ENCODE results near the gene HRH3.

The HRH3 gene

GRCh38 chr20:62220666-62221568 lies 839 bp upstream of the HRH3 start:
- Histone ChIP-seq H3K4me3 (ENCODE audit: low read length) (no peak overlapping the region), H3K9ac (ENCODE audit: low read length) (no peak overlapping the region), H3K36me3 (ENCODE audit: control insufficient read depth, insufficient read depth, low read length, severe bottlenecking) (no peaks in the 10 kb centered on the region), H3K27me3 (replicated peaks; ENCODE audit: control insufficient read depth, insufficient read depth, low read length) (peaks cover 76% of the 10 kb centered on the region), H3K4me1 (ENCODE audit: control insufficient read depth, insufficient read depth, low read length) (no peaks in the 10 kb centered on the region), H3K9me3 (ENCODE audit: control insufficient read depth, low read length) (no peaks in the 10 kb centered on the region)
- no peak for DNase-seq (ENCODE audit: low read depth)

- peaks cover 77% of the 10 kb centered on the region for H3K27me3 ChIP-seq (replicated peaks; ENCODE audit: control insufficient read depth, insufficient read depth, low read length)
- no peak overlapping the region for H3K9ac ChIP-seq (ENCODE audit: low read length)
- no peaks in the 10 kb centered on the region for H3K36me3 ChIP-seq (ENCODE audit: control insufficient read depth, insufficient read depth, low read length, severe bottlenecking)
- H3K9me3 ChIP-seq (ENCODE audit: control insufficient read depth, low read length), result no peaks in the 10 kb centered on the region
- no peaks in the 10 kb centered on the region for H3K4me1 ChIP-seq (ENCODE audit: control insufficient read depth, insufficient read depth, low read length)
- H3K4me3 ChIP-seq (ENCODE audit: low read length), result no peak overlapping the region
- DNase-seq (ENCODE audit: low read depth), result peak; percentile 19
Observed at GRCh38 chr20:62219101-62219991, 732 bp downstream of the HRH3 start.

DNA sequence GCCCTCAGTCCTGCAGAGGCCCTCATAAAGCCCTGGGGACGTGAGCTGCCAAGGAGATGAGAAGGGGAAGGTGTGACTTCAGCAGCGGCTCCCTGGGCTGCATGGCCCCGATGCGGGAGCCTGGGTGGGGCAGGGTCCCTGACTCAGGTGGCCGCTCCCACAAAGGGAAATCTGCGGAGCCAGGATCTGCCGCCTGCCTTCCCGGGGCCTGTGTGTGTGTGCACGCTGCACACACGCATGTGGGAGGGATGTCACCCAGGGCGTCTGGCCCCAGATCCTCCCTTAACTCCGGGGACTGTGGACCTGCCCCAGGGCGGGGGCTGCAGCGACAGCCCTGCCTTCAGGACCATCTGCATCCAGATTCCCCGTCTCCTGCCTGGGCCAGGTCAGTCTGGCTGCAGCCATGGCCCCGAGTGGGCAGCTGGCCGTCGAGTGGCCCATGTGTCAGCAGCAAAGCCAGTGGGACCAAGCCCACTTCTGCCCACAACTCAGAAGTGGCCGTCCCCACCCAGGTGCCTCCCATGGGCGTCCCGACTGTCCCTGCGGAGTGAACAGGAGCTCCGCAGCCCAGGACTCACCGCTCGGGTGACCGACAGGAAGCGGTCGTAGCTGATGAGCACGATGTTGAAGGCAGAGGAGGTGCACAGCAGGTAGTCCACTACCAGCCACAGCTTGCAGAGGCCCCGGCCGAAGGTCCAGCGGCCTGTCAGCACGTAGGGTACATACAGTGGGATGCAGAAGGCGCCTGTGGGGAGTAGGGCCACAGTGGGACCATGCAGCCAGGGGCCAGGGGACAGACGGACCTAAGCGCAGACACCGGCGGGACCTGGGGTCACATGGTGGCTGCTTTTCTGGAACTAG lies 1.9 kb downstream of the HRH3 start:
- no peaks in the 10 kb centered on the region for H3K36me3 ChIP-seq (ENCODE audit: control insufficient read depth, insufficient read depth, low read length, severe bottlenecking)
- H3K4me3 ChIP-seq (ENCODE audit: low read length), result no peak overlapping the region

DNA sequence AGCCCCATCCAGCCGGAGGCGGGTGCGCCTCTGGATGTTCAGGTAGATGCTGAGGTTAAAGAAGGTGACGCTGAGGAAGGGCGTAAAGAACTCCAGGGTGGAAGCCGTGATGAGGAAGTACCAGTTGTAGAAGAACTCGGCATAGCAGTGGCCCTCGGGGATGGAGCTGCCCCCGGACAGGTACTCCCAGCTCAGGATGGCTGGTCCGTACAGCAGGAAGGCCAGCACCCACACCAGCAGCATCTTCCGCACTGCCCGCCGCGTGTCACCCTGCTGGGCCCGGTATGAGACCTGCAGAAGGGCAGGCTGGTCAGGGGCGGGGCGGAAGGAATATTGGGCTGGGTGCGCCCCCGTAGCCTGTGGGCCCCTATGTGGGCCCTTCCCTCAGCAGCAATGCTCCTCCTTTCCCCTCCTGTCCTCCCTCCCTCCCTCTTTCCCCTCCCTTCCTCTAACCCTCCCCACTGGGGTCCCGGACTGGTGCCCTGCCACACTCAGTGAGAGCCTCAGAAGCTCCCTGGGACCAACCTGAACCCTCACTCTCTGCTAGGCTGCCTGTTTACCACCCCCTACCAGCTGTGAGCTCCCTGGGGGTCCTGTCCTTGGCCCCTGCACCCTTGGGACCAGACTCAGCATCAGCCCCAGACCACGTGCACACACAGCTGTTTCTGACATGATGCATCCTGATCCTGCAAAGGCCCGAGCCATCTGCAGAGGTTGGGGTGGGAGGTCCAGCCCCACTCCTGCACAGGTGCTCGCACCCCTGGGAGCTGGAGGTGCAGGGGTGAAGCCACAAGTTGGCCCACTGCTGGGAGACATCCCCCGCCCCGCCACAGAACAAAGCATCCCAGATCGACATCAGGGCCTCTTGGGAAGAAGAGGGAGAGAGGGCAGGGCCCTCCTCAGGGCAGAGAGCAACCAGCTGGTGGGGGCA lies 3.2 kb downstream of the HRH3 start:
- no peaks in the 10 kb centered on the region for H3K9me3 ChIP-seq (ENCODE audit: control insufficient read depth, low read length)
- H3K36me3 ChIP-seq (ENCODE audit: control insufficient read depth, insufficient read depth, low read length, severe bottlenecking), result no peaks in the 10 kb centered on the region
- no peaks in the 10 kb centered on the region for H3K4me1 ChIP-seq (ENCODE audit: control insufficient read depth, insufficient read depth, low read length)
- H3K27me3 ChIP-seq (replicated peaks; ENCODE audit: control insufficient read depth, insufficient read depth, low read length), result peaks cover 68% of the 10 kb centered on the region
- no peak for DNase-seq (ENCODE audit: low read depth)
- no peak overlapping the region for H3K4me3 ChIP-seq (ENCODE audit: low read length)
- H3K9ac ChIP-seq (ENCODE audit: low read length), result no peak overlapping the region

More for the DNA sequence above, 1.9 kb downstream of the HRH3 start:
- Histone ChIP-seq H3K9ac (ENCODE audit: low read length) (no peak overlapping the region), H3K4me1 (ENCODE audit: control insufficient read depth, insufficient read depth, low read length) (no peaks in the 10 kb centered on the region), H3K9me3 (ENCODE audit: control insufficient read depth, low read length) (no peaks in the 10 kb centered on the region), H3K27me3 (replicated peaks; ENCODE audit: control insufficient read depth, insufficient read depth, low read length) (peaks cover 72% of the 10 kb centered on the region)
- no peak for DNase-seq (ENCODE audit: low read depth)

- peaks cover 68% of the 10 kb centered on the region for H3K27me3 ChIP-seq (replicated peaks; ENCODE audit: control insufficient read depth, insufficient read depth, low read length)
- no peaks in the 10 kb centered on the region for H3K9me3 ChIP-seq (ENCODE audit: control insufficient read depth, low read length)
- no peak for DNase-seq (ENCODE audit: low read depth)
Observed at GRCh38 chr20:62215991-62216635, 4.0 kb downstream of the HRH3 start.

DNA sequence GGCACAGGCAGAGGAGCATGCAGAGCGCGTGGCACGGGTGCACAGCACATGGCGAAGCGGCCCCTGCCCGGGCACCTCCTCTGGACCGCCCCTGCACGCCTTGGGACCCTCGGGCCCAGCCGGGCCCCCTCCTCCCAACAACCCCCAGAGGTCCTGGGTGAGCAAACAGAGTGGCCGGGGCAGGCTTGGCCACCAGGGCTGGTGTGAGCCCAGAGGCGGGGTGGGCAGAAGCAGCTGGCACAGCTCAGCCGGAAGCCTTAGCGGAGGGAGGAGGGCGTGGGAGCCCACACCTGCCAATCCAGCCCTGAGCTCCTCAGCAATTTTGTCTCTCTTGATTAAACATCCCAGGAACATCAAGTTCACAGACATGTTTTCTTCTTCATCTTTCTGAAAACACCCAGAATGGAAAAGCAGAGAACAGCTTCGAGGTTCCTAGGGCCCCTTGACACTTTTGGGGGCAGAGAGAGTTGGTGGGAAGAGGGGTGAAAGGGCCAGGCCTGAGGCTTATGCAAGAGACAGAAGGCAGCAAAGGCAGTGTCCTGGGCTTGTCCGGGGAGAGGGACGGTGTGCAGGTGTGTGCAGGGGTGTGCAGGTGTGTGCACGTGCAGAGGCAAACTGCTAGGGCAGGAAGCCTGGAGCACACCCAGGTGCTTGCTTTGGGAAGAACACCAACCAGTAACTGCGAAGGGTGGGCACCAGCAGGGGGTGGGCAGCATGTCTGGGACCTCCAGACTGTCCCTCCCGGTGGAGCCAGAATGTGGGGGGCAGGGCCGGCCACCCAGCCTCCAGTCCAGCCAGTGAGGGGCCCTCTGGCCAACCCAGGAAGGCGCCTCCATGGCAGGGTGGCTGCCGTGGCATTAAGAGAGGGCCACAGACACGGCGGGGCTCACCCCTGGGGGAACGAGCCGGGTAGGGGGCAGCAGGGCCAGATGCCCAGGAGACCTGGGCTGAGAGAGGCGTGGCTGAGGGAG lies 4.8 kb downstream of the HRH3 start:
- Histone ChIP-seq H3K27me3 (replicated peaks; ENCODE audit: control insufficient read depth, insufficient read depth, low read length) (peaks cover 70% of the 10 kb centered on the region), H3K36me3 (ENCODE audit: control insufficient read depth, insufficient read depth, low read length, severe bottlenecking) (no peaks in the 10 kb centered on the region), H3K4me3 (ENCODE audit: low read length) (no peak overlapping the region), H3K9me3 (ENCODE audit: control insufficient read depth, low read length) (no peaks in the 10 kb centered on the region), H3K4me1 (ENCODE audit: control insufficient read depth, insufficient read depth, low read length) (no peaks in the 10 kb centered on the region), H3K9ac (ENCODE audit: low read length) (no peak overlapping the region)
- no peak for DNase-seq (ENCODE audit: low read depth)

More at GRCh38 chr20:62215991-62216635, 4.0 kb downstream of the HRH3 start:
- no peaks in the 10 kb centered on the region for H3K4me1 ChIP-seq (ENCODE audit: control insufficient read depth, insufficient read depth, low read length)
- no peak overlapping the region for H3K9ac ChIP-seq (ENCODE audit: low read length)
- no peak overlapping the region for H3K4me3 ChIP-seq (ENCODE audit: low read length)
- H3K36me3 ChIP-seq (ENCODE audit: control insufficient read depth, insufficient read depth, low read length, severe bottlenecking), result no peaks in the 10 kb centered on the region

DNA sequence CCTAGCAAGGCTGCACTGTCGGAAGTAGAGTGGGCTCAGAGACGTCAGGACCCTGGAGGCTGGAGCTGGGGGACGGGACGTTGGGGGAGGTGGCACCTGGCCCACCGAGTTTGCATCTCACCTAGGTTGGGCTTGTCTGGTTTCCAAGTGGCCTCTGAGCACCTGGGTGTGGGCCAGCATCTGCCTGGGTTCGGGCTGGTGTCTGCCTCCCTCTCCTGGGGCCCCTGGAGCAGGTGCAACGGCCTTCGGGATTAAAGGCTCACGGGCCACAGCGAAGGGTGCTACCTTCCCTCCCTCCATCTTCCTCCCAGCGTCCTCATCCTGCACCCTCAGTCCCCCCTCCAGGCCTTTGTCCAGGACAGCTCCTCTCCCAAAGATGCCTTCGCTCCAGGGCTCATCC lies 6.0 kb downstream of the HRH3 start:
- H3K9me3 ChIP-seq (ENCODE audit: control insufficient read depth, low read length), result no peaks in the 10 kb centered on the region
- H3K27me3 ChIP-seq (replicated peaks; ENCODE audit: control insufficient read depth, insufficient read depth, low read length), result peaks cover 82% of the 10 kb centered on the region
- no peak for DNase-seq (ENCODE audit: low read depth)
- no peak overlapping the region for H3K4me3 ChIP-seq (ENCODE audit: low read length)
- H3K36me3 ChIP-seq (ENCODE audit: control insufficient read depth, insufficient read depth, low read length, severe bottlenecking), result no peaks in the 10 kb centered on the region
- H3K9ac ChIP-seq (ENCODE audit: low read length), result no peak overlapping the region
- no peaks in the 10 kb centered on the region for H3K4me1 ChIP-seq (ENCODE audit: control insufficient read depth, insufficient read depth, low read length)

- H3K4me1 ChIP-seq (ENCODE audit: control insufficient read depth, insufficient read depth, low read length), result peaks cover 8% of the 10 kb centered on the region
- no peaks in the 10 kb centered on the region for H3K36me3 ChIP-seq (ENCODE audit: control insufficient read depth, insufficient read depth, low read length, severe bottlenecking)
- H3K9me3 ChIP-seq (ENCODE audit: control insufficient read depth, low read length), result no peaks in the 10 kb centered on the region
- no peak overlapping the region for H3K9ac ChIP-seq (ENCODE audit: low read length)
- DNase-seq (ENCODE audit: low read depth), result no peak
- peaks cover 71% of the 10 kb centered on the region for H3K27me3 ChIP-seq (replicated peaks; ENCODE audit: control insufficient read depth, insufficient read depth, low read length)
- no peak overlapping the region for H3K4me3 ChIP-seq (ENCODE audit: low read length)
Observed at GRCh38 chr20:62212299-62212698, 7.8 kb downstream of the HRH3 start.

GRCh38 chr20:62211769-62212288 lies 8.2 kb downstream of the HRH3 start:
- no peak overlapping the region for H3K4me3 ChIP-seq (ENCODE audit: low read length)
- no peaks in the 10 kb centered on the region for H3K9me3 ChIP-seq (ENCODE audit: control insufficient read depth, low read length)
- no peaks in the 10 kb centered on the region for H3K36me3 ChIP-seq (ENCODE audit: control insufficient read depth, insufficient read depth, low read length, severe bottlenecking)
- no peak overlapping the region for H3K9ac ChIP-seq (ENCODE audit: low read length)
- peaks cover 12% of the 10 kb centered on the region for H3K4me1 ChIP-seq (ENCODE audit: control insufficient read depth, insufficient read depth, low read length)
- peaks cover 66% of the 10 kb centered on the region for H3K27me3 ChIP-seq (replicated peaks; ENCODE audit: control insufficient read depth, insufficient read depth, low read length)
- DNase-seq (ENCODE audit: low read depth), result no peak
